SH-SY5Y (cell line): ENCODE data around the gene BMP5.

Source experiments
- GATA2 ChIP-seq: IDR thresholded peaks from 2 replicates; pipeline ENCODE4 v1.6.1; 2011; ENCODE audit warnings: mild to moderate bottlenecking, low read depth, low read length
- GATA3 ChIP-seq: IDR thresholded peaks from 2 replicates; pipeline ENCODE4 v1.6.1; 2011; ENCODE audit warnings: low read depth, mild to moderate bottlenecking, low read length, moderate library complexity

The BMP5 gene

DNA sequence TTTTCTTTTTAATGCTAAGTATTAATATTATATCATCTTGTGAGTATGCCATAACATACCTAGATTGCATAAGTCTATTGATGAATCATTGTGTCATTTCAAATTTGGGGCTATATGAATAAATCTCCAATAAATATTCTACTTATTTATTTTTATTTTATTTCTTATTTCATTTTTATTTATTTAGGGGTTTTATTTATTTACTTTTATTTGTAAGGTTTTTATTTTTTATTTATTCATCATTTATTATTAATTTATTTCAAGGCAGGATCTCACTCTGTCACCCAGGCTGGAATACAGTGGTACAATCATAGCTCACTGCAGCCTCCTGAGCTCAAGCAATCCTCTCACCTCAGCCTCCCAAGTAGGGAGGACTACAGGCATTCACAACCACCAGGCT is 36.3 kb downstream of the BMP5 start:
- TF ChIP-seq GATA3 (no peak), GATA2 (no peak)

DNA sequence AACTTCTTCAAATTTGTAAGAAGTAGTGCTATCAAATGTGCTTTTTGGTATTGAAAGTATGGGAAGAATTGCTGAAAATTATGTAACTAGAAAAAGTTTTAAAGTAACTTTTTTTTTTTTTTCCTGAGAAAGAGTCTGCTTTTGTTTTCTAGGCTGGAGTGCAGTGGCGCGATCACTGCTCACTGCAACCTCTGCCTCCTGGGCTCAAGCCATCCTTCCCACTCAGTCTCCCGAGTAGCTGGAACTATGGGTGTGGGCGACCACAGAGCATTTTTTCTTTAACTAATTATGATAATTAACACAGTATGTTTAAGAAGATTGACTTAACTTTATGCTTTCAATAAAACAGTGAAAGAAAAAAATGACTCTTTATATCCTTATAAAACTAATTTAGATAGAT is 38.4 kb downstream of the BMP5 start:
- TF ChIP-seq GATA3 (no peak), GATA2 (no peak)

DNA sequence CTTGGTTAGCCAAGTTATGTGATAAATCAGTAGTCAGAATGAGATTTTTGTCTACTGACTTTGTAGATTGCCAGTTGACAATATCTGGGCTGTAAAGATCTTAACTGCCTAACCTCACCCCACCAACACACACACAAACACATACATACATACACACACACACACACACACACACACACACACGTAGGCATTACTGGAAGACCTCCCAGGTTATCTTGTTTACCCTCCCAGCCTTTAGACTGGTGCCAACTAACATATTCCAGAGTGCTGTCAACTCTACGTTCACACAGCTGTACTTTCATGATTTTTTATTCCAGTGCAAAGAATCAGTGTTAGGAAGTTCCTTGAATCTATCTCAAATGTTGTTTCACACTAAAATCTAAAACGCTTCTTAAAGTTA is 38.9 kb downstream of the BMP5 start:
- TF ChIP-seq GATA2 (no peak), GATA3 (no peak)

GRCh38 chr6:55835220-55835619 is 40.2 kb downstream of the BMP5 start:
- no peak for TF ChIP-seq GATA3
- TF ChIP-seq GATA2, result no peak

GRCh38 chr6:55833284-55833683 is 42.1 kb downstream of the BMP5 start:
- TF ChIP-seq GATA3 (no peak), GATA2 (no peak)

- TF ChIP-seq GATA3 (no peak), GATA2 (no peak)
Measured at GRCh38 chr6:55827818-55828522, 47.4 kb downstream of the BMP5 start.

DNA sequence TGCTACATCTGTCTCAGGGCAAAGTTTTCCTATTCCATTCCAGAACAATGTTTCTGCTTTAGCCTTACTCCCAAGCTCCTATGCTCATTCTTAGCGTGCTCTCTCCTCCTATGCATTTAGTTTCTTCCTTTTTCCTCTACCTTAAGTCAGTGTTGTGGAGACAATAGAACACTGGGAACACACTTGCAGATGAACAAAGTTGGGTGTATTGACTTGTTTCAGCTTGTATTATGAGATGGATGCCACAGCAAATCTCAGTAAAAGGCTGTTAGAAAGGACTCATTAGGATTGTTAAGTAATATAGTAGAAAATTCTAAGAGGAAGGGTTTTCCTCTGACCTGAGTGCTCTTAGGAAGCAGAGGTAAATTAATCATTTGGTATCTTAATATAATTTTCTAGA is 48.4 kb downstream of the BMP5 start:
- no peak for TF ChIP-seq GATA2
- TF ChIP-seq GATA3, result no peak

DNA sequence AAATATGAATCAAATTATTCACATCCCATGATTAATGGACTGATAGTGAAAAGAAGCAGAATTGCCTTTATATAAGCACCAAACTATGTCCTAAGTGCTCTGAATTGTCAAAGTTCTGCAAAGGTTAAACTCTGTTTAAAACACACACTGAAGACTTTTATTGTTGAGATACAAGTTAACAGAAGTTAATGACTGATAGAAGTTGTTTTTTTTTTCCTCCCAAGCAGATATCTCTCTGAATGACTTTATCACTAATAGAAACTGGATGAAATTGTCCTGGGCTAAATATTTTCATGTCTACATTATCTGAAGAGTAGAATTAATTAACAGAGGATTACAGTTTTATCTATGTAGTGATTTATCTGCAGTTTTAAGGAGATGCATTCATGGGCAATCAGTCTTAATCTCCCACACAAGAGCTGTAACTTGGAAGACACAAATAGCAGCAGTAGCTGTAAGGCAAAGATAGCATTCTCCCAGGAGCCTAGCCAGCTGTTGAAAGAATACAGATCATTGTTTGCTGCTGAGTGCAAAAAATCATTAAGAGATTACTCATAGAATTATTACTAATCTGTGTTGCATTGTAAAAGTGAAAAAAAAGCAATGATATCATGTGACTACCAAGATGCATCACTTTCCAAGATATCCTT is 49.9 kb downstream of the BMP5 start:
- TF ChIP-seq GATA3 (no peak), GATA2 (no peak)

- no peak for TF ChIP-seq GATA3
- TF ChIP-seq GATA2, result no peak
Measured at GRCh38 chr6:55822815-55823214, 52.6 kb downstream of the BMP5 start.

DNA sequence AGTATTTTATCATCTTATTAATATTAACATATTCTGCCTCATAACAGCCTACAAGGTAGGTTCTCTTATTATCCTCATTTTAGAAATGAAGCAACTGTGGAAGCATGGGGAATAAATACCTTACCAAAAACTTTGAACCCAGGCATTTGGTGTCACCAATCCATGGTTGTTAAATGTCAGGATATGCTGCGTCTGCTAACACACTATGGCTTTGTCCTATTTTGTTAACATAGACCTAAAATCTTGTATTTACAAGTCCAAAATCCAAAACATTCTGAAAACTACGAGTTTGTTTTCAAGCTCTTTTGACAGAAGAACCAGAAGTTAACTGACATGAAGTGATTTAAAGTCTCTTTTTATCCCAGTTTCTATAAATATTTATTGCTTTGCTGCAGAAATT is 53.4 kb downstream of the BMP5 start:
- no peak for TF ChIP-seq GATA2
- TF ChIP-seq GATA3, result no peak

- TF ChIP-seq GATA2, result no peak
- TF ChIP-seq GATA3, result no peak
Measured at GRCh38 chr6:55820696-55821095, 54.7 kb downstream of the BMP5 start.

- TF ChIP-seq GATA3 (no peak), GATA2 (no peak)
Measured at GRCh38 chr6:55819811-55820210, 55.6 kb downstream of the BMP5 start.

- TF ChIP-seq GATA2 (no peak), GATA3 (no peak)
Measured at GRCh38 chr6:55818482-55818881, 56.9 kb downstream of the BMP5 start.

GRCh38 chr6:55812509-55812908 is 62.9 kb downstream of the BMP5 start:
- TF ChIP-seq GATA3 (no peak), GATA2 (no peak)

GRCh38 chr6:55811074-55811473 is 64.3 kb downstream of the BMP5 start:
- TF ChIP-seq GATA3, result no peak
